Endothelial cell (in vitro differentiated cells): ENCODE measurements around the gene LDLRAP1. TPM values are rescaled to one million over a fixed set of nuclear protein-coding genes. Genes with fewer than 3 reads are reported as not detected.
A peak's percentile ranks its signal among the peaks of the same experiment; 100 is the strongest.
"Not testable (repeated sequence)": the region's sequence is repeated elsewhere in the genome, so short reads cannot be mapped to it uniquely, and the experiment has no call there.

Source experiments
- DNase-seq: peaks from one replicate; pipeline ENCODE4 v3.0.0; 2021; ENCODE audit warnings: low spot score
- H3K27ac Mint-ChIP-seq: one replicate; pipeline ENCODE4 v1.8.0; 2021; ENCODE audit warnings: mixed read lengths, inconsistent platforms; ENCODE audit not compliant: unreplicated experiment
- H3K27me3 Mint-ChIP-seq: one replicate; pipeline ENCODE4 v1.8.0; 2021; ENCODE audit warnings: mild to moderate bottlenecking, moderate library complexity, mixed read lengths, inconsistent platforms; ENCODE audit not compliant: unreplicated experiment
- H3K36me3 Mint-ChIP-seq: one replicate; pipeline ENCODE4 v1.8.0; 2021; ENCODE audit warnings: mild to moderate bottlenecking, low read depth, mixed read lengths, inconsistent platforms; ENCODE audit not compliant: unreplicated experiment
- H3K4me1 Mint-ChIP-seq: one replicate; pipeline ENCODE4 v1.8.0; 2021; ENCODE audit warnings: mild to moderate bottlenecking, mixed read lengths, inconsistent platforms; ENCODE audit not compliant: unreplicated experiment
- H3K4me3 Mint-ChIP-seq: one replicate; pipeline ENCODE4 v1.8.0; 2021; ENCODE audit warnings: mild to moderate bottlenecking, mixed read lengths, inconsistent platforms; ENCODE audit not compliant: unreplicated experiment
- H3K9me3 Mint-ChIP-seq: one replicate; pipeline ENCODE4 v1.8.0; 2021; ENCODE audit warnings: mixed read lengths, inconsistent platforms; ENCODE audit not compliant: unreplicated experiment
- total RNA-seq: library from RNA; stranded (reverse); fragmentation: NEBNext Ultra II Directional; extraction: Animal tissue kit (Norgen Biotek cat#: 25700); gene quantifications from one replicate; pipeline ENCODE4 v1.2.1, GENCODE V29; 2021; ENCODE audit not compliant: unreplicated experiment
- TF ChIP-seq, protein P1 (sequence below): fragments of 200-600 bp; sonication (generic); IDR thresholded peaks from one replicate; pipeline ENCODE4 v1.5.0; 2021; ENCODE audit warnings: antibody characterized with exemption; ENCODE audit not compliant: unreplicated experiment

LDLRAP1 gene
- total RNA-seq, 1 donor from 2014 or later = 23.5 TPM

DNA sequence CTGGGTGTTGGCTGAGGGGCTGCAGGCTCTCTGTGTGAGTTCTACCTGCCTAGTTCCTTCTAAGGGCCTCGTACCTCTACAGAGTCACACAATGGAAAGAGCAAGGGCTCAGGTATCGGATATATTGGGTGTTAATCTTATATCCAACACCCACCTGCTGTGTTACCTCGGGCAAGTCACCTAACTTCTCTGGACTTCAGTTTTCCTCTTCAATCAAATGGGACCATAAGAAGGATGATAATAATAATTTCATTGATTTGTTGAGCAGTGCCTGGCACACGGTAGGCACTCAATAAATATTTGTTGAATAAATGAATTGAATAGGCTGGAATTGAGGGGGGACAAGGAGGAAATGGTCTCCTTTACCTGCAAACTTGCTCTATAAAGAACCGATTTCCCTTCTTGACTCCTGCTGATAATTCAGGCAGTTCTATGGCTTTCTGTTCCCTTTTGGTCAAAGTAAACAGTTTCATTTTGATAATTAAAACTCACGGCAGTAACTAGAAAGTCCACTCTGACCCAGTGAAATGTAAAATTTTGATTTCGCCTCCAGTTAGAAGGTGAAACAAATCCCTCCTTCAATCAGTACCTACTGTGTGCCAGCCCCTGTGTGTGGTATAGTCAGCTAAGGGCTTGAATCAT lies 56.7 kb downstream of the LDLRAP1 start:
- TF ChIP-seq, protein P1, sequence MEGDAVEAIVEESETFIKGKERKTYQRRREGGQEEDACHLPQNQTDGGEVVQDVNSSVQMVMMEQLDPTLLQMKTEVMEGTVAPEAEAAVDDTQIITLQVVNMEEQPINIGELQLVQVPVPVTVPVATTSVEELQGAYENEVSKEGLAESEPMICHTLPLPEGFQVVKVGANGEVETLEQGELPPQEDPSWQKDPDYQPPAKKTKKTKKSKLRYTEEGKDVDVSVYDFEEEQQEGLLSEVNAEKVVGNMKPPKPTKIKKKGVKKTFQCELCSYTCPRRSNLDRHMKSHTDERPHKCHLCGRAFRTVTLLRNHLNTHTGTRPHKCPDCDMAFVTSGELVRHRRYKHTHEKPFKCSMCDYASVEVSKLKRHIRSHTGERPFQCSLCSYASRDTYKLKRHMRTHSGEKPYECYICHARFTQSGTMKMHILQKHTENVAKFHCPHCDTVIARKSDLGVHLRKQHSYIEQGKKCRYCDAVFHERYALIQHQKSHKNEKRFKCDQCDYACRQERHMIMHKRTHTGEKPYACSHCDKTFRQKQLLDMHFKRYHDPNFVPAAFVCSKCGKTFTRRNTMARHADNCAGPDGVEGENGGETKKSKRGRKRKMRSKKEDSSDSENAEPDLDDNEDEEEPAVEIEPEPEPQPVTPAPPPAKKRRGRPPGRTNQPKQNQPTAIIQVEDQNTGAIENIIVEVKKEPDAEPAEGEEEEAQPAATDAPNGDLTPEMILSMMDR = no peak
- Mint-ChIP-seq H3K27me3 (peaks cover 9% of the 10 kb centered on the region), H3K4me1 (peaks cover 6% of the 10 kb centered on the region), H3K36me3 (no peaks in the 10 kb centered on the region), H3K9me3 (no peaks in the 10 kb centered on the region), H3K4me3 (no peak overlapping the region), H3K27ac (no peak overlapping the region)
- DNase-seq = no peak

DNA sequence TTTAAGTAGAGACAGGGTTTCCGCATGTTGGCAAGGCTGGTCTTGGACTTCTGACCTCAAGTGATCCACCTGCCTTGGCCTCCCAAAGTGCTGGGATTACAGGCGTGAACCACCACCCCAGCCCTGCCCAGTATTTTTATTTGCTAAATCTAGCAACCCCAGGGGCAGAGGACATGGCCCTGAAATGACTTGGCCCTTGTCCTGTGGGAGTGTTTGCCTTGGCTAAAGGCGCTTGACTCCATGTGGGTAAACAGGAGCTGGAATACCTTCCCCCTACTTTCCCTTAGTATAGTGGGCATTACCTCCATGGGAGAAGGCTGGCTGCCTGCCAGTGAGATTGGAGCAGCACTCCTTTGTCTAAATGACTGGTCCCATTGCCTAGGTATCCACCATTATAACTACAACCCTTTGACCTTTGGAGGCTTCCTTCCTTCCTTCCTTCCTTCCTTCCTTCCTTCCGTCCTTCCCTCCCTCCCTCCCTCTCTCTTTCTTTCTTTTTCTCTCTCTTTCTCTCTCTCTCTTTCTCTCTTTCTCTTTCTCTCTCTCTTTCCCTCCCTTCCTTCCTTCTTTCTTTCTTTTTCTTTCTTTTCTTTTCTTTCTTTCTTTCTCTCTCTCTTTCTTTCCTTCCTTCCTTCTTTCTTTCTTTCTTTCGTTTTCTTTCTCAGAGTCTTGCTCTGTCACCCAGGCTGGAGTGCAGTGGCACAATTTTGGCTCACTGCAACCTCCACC lies 57.7 kb downstream of the LDLRAP1 start:
- not testable (repeated sequence) for H3K36me3 Mint-ChIP-seq, H3K9me3 Mint-ChIP-seq, H3K4me3 Mint-ChIP-seq, H3K27ac Mint-ChIP-seq, H3K4me1 Mint-ChIP-seq, H3K27me3 Mint-ChIP-seq, DNase-seq

DNA sequence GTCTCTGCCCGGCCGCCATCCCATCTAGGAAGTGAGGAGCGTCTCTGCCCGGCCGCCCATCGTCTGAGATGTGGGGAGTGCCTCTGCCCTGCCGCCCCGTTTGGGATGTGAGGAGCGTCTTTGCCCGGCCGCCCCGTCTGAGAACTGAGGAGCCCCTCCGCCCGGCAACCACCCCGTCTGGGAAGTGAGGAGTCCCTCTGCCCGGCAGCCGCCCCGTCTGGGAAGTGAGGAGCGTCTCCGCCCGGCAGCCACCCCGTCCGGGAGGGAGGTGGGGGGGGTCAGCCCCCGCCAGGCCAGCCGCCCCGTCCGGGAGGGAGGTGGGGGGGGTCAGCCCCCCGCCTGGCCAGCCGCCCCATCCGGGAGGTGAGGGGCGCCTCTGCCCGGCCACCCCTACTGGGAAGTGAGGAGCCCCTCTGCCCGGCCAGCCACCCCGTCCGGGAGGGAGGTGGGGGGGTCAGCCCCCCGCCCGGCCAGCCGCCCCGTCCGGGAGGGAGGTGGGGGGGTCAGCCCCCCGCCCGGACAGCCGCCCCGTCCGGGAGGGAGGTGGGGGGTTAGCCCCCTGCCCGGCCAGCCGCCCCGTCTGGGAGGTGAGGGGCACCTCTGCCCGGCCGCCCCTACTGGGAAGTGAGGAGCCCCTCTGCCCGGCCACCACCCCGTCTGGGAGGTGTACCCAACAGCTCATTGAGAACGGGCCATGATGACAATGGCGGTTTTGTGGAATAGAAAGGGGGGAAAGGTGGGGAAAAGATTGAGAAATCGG lies 60.6 kb downstream of the LDLRAP1 start:
- H3K27ac Mint-ChIP-seq, H3K9me3 Mint-ChIP-seq, H3K4me3 Mint-ChIP-seq, H3K27me3 Mint-ChIP-seq, H3K36me3 Mint-ChIP-seq, DNase-seq, H3K4me1 Mint-ChIP-seq: not testable (repeated sequence)

DNA sequence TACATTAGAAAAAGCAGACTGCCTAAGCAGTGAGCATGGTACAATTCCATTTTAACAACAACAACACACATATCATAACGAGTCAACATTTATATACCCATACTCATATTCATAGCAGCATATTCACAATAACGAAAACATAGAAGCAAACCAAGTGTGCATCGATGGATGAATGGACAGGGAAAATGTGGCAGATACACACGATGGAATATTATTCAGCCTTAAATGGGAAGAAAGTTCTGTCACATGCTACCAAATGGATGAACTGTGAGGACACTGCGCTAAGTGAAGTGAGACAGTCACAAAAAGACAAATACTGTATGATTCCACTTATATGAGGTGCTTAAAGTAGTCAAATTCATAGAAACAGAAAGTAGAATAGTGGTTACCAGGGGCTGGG lies 63.7 kb downstream of the LDLRAP1 start:
- H3K4me3 Mint-ChIP-seq = no peak overlapping the region
- no peaks in the 10 kb centered on the region for H3K9me3 Mint-ChIP-seq
- TF ChIP-seq, protein P1 = no peak
- H3K27ac Mint-ChIP-seq = no peak overlapping the region
- H3K27me3 Mint-ChIP-seq = no peaks in the 10 kb centered on the region
- no peak for DNase-seq
- no peaks in the 10 kb centered on the region for H3K36me3 Mint-ChIP-seq
- no peaks in the 10 kb centered on the region for H3K4me1 Mint-ChIP-seq

DNA sequence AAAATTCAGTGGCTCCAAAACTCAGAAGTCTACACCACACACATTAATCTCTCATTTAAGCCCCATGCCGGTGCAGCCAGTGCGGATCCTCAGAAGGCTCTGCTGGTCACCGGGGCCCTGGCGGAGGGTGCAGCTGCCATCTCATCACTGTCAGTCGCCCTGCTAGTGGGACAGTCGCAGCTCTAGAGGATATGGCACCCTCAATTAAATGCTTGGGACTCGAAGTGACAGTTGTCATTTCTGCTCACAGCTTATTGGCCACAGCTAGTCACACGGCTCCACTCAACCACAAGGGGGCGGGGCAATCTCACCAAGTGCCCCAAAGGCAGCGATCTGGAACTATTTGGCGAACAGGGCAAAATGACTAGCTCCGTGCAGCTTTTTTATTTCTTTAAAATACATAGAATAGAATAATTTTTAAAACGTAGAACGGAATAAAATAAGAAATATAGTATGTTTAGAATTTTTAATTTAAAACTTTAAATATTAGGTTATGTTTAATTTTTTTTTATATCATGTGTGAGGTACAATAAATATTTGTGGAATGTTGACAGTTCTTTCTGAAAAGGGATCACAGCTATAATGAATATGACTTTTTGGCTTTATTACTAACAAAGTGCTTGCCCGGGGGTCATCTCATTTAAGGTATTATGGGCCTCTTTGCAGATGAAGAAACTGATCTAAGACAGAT lies 65.2 kb downstream of the LDLRAP1 start:
- H3K4me3 Mint-ChIP-seq = no peak overlapping the region
- no peaks in the 10 kb centered on the region for H3K36me3 Mint-ChIP-seq
- H3K9me3 Mint-ChIP-seq = no peaks in the 10 kb centered on the region
- TF ChIP-seq, protein P1 = peak; percentile 74
- no peak overlapping the region for H3K27ac Mint-ChIP-seq
- no peaks in the 10 kb centered on the region for H3K27me3 Mint-ChIP-seq
- no peaks in the 10 kb centered on the region for H3K4me1 Mint-ChIP-seq
- peak; percentile 81 for DNase-seq
